ENCODE measurements around the gene NEK5.
"Not testable (repeated sequence)": the region's sequence is repeated elsewhere in the genome, so short reads cannot be mapped to it uniquely, and the experiment has no call there.

NEK5 gene

DNA sequence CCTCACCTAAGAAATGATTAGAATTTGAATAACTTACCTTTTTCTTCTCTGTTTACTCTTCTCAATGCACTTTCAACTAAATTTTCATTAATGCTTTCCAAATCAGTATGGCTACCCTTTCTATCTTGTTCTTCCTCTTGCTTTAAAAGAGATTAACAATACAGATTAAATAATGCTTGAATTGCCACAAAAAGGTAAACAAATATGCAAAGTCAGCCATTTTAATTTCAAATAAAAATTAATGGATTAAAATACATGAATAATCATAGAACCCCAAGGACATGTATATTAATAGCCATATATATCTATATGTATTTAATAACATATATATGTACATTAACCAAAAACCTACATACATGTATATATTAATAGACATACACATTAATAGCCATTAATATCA is 7.9 kb upstream of the NEK5 start:
- DNase-seq (ENCODE audit: low spot score): no peak

DNA sequence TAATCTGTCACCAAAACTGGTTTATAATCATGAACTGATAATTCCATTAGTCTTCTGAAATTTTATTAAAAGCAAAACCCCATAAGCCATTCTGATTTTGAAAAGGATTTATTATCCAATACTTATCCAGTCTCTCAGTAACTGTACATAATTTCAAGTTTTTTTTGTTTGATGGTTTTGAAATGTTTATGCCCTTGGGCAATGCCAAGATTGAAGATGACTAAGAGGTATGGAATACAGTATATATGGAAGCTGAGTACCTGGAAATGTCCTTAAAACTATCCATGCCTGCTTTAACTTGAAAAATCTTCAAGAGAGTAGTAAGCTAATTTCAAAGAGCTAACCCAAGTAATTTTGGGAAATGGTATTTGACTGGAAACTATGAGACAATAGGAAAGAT is 1.8 kb upstream of the NEK5 start:
- DNase-seq (ENCODE audit: low spot score): no peak

DNA sequence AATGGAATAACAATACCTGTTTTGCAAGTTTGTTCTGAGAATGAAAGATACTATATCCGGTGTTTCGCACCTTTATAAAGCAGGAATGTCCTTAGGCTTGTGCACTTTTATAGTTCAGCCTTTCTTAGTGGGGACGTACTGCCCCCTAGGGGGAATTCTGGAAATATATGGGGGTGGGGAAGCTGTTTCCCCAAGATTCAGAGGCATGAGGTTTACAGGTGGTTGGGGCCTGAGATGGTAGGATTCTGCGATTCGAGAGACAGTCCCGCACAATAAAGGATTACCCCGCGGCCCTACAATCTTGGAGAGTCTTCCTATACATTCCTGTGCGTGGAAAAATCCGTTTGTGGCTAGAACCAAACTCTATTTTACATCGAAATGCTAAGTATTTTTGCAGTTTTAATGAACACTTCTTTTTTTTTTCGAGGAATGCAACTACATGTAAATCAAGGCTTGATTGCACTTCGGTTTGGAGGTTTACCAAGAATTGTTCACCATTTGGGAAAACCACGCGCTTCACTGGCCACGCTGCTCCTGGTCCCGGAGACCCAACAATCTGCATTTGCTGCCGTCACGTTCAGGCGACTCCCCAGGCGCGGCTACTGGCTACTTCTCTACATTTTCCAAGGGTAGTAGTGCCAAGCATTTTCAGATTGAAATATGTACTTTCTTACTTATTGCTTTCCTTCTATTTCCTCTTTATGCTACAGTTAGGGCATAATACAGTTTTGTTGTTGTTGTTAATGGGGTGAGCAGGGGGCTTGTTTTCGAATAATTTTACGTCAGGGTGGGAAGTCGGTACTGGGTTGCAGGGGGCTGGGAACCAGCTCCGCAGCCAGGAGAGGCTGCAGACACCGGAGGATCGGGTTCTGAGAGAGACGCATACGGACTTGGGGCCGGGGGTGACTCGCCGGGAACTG is 830 bp downstream of the NEK5 start:
- DNase-seq (ENCODE audit: low spot score): peak; percentile 72

DNA sequence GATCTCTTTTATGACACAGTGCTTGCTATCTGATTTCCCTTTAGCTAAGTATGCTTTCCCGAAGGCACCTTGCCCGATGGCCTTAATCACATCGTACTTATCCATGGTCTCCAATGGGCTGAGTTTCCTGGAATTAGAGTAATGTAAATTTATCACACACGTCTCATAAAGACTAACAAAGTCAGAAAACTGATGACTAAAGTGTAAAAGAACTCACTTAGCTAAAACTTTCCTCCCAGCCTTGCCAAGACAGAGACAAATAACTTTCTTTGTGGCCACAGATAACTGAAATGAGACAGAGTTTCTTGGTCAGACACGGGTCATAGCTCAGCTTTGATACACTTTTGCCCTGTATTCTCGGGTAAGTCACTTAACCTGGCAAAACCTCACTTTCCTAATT is 1.5 kb downstream of the NEK5 start:
- DNase-seq (ENCODE audit: low spot score): no peak

DNA sequence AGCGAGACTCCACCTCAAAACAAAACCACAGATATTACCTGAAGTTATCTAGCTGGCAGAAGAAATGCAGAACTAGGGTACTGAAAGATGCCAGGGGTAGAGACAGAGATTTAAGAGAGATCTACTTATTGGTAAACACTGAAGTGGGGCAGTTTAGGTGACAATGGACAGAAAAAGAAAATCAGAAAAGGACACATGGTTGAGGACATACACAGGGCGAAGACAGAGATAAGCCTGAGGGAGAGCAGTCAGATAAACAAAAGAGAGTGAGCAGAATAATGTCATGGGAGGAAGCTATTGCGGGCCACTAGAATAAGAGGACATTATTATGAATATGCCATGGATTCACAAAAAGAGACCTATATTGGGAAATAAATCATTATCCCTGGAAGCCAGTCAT is 3.3 kb downstream of the NEK5 start:
- DNase-seq (ENCODE audit: low spot score): no peak

DNA sequence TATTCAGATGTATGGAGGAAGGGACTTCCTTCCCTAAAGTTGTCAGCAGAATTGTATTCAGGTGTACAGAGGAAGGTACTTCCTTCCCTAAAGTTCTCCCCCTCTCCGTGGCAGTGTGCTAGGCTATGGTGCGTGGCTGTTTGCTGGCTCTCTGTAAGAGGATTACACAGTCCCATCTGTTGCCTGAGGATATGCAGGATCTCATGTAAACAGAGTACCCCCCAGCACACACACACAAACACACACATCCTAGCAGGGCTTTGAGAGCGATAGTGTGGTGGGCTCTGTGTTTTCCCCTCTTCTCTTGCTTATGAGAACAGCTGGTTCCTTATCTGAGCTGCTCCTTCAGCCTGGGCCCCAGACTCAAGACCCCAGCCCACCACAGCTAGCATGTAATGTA is 10.3 kb downstream of the NEK5 start:
- DNase-seq (ENCODE audit: low spot score): no peak

DNA sequence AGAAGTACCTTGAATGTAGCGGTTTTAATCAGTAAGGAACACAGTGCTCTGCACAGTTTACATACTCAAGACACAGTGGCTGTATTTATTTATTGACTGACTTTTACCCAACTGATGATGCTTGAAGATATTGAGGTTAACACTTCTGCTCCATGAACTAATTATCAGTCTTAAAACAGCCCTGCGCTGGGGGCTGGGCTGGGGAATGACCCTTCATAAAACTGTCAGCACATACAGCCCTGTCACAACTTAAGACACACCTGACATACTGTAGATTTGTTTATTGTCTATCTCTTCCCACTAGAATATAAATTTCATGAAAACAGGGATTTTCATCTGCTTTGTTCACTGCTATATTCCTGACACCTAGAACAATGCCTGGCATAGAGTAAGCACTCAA is 10.8 kb downstream of the NEK5 start:
- DNase-seq (ENCODE audit: low spot score): no peak

DNA sequence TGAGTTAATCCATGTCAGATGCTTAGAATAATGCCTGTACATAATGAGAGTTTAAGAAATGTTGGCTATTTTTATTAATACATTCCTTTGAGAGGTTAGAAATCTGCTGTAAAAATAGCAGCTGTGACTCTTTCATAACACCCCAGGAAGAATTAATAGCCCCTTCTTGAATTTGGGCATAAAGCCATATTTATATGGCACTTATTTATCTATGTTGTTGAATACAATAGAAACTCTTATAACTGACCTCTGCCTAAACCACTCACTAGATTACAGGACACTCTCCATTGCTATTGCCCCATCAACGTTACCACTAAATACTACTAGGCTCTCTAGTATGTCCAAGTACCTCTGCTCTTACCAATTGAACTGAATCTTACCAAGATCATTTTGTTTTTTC is 16.3 kb downstream of the NEK5 start:
- DNase-seq (ENCODE audit: low spot score): no peak

DNA sequence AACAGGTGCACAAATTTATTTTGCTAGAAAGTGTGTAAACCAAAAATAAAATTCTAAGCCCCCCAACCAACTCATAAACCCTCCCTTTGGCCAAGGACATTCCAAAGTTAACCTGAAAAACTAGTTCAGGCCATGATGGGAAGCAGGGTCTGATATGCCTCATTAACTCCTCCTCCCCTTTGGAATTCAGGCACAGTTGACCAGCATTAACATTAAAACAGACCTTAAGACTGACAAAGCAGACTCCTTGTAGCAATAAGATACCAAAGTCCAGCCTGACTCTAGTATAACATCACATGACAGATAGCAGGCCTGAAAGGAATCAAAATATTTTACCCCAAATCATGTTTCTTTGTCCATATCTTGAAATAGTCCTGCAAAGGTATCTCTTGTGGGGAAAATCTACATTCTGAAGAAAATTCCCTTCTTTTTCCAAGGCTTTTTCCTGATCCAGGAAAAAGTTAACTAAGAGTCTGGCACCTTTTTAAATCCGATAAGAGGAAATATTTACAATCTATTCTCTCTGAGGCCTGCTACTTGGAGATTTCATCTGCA is 19.7 kb downstream of the NEK5 start:
- DNase-seq (ENCODE audit: low spot score): no peak

DNA sequence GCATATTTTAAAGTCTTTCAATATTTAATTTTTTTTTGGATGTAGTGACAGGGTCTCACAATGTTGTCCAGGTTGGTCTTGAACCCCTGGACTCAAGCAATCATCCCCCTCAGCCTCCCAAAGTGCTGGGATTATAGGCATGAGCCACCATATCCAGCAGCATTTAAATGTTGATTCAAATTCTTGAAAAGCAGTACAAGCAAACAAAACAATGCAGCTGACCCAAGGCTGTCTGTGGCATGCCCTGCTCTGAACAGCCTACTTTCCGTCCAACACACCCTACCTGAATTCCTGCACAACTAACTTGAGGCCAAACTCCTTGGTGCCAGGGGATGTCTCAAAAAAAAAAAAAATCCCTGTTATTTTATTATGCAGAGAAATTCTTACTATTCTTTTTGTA is 23.0 kb downstream of the NEK5 start:
- DNase-seq (ENCODE audit: low spot score): no peak

DNA sequence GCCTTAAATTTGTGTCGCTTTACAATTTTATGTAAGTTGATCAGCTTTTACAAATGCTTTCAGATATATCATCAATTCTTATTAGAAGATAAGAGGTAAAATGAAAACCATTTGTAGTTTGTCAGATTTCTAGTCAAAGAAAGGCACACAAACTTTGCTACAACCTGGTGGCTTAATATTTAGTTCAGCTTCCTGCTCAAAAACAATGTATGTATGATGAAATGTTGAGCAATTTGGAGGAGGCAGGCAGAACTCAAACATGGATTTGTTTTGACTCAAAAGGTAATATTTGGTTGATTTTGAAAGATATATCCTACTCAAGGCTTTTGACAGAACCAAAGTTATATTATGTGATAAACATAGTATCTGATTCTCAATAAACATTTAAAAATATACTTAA is 24.2 kb downstream of the NEK5 start:
- no peak for DNase-seq (ENCODE audit: low spot score)

DNA sequence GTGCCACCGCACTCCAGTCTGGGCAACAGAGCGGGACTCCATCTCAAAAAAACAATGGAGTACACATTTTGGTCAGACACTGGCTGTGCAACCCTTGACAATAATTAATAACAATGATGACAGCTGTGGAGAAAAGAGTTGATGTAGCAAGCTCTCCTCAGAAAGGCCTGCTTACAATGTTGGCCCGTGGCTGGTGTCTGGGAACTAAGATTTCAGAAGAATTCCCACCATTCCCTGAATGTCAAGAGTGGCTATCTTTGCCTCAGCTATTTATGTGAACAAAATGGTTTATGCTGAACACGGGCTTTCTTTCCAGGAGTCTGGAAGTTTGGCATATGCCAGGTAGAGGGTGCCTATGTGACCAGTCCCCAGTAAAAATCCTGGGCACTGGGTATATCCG is 25.5 kb downstream of the NEK5 start:
- no peak for DNase-seq (ENCODE audit: low spot score)

DNA sequence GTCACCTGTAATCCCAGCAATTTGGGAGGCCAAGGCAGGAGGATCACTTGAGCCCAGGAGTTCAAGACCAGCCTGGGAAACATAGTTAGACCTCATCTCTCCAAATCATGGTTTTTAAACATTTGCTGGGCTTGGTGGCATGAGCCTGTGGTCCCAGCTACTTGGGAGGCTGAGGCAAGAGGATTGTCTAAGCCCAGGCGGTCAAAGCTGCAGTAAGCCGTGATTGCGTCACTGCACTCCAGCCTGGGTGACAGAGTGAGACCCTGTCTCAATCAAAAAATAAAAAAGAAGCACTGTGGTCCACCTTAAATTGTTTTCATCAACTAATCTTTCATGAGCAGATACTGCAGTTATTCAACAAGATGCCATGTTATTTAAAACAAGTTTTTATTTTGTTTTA is 26.4 kb downstream of the NEK5 start:
- DNase-seq (ENCODE audit: low spot score): not testable (repeated sequence)

DNA sequence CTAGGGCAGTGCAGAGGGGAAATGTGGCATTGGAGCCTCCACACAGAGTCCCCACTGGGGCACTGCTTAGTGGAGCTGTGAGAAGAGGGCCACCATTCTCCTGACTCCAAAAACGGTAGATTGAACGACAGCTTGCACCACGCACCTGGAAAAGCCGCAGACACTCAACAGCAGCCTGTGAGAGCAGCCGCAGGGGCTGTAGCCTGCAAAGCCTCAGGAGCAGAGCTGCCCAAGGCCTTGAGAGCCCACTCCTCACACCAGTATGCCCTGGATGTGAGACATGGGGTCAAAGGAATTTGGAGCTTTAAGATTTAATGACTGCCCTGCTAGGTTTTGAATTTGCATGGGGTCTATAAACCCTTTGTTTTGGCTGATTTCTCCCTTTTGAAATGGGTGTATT is 31.7 kb downstream of the NEK5 start:
- no peak for DNase-seq (ENCODE audit: low spot score)

DNA sequence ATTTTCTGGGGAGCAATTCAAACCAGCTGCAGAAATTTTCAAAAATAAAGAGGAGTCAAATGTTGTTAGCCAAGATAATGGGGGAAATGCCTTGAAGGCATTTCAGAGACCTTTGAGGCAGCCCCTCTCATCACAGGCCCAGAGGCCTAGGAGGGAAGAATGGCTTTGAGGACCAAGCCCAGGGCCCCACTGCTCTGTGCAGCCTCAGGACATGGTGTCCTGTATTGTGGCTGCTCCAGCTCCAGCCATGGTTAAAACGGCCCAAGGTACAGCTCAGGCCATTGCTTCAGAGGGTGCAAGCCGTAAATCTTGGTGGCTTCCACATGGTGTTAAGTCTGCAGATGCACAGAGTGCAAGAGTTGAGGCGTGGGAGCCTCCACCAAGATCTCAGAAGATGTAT is 32.1 kb downstream of the NEK5 start:
- DNase-seq (ENCODE audit: low spot score): no peak

DNA sequence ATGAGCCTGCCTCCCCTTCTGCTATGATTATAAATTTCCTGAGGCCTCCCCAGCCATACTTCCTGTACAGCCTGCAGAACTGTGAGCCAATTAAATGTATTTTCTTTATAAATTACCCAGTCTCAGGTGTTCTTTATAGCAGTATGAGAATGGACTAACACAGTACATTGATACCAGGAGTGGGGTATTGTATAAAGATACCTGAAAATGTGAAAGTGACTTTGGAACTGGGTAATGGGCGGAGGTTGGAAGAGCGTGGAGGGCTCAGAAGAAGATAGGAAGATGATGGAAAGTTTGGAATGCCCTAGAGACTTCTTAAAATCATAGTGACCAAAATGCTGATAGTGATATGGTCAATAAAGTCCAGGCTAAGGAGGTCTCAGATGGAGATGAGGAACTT is 32.8 kb downstream of the NEK5 start:
- no peak for DNase-seq (ENCODE audit: low spot score)

DNA sequence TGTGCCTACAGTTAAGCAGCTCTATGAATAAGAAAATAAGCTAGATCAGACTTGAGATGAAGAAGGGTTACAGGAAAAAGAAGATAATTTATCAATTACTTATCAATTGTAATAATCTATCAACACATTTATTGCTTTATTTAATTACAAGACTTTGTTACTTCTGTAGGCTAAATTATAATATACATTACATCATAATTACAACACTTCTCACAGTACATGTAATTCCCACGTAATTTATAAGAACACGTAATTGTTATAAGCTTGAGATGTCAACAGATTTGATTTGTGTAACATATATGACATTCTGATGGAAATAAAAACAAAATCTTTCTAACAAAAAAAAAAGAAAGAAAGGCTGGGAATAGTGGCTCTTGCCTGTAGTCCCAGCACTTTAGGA is 36.8 kb downstream of the NEK5 start:
- no peak for DNase-seq (ENCODE audit: low spot score)

DNA sequence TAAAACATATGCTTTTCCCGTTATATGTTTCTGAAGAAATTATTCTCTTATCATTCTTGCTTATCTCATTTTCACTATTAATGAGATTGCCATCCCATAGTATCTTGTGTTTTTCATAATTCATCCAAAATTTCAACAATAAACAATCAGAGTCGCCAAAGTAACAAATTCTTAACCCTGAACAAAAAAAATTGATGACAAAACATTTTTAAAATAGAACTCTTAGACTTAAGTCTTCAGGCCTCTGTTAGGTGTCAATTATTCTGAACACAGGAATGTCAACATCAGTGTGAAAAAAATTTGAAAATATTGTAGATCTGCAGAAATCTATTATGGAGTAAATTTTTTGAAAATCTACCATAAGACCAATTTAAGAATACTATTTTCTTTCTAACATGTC is 37.4 kb downstream of the NEK5 start:
- DNase-seq (ENCODE audit: low spot score): no peak

DNA sequence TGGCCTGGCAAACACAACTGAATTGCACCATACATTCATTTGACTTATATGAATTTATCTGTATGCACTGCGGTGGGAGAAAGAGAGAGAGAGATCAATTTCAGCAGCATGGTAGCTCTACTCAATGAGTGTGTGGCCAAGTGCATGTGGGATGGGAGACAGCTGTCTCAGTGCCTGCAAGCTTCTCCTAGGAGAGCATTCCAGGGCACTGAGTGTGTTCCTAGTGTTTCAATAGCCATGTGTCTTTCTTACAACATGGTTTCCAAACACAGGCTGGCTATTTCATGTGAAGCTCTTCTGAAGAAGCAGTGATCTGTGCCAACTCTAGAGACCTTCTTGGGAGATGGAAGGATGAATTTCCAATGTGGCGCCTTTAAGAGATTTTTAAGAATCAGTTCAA is 43.5 kb downstream of the NEK5 start:
- no peak for DNase-seq (ENCODE audit: low spot score)

DNA sequence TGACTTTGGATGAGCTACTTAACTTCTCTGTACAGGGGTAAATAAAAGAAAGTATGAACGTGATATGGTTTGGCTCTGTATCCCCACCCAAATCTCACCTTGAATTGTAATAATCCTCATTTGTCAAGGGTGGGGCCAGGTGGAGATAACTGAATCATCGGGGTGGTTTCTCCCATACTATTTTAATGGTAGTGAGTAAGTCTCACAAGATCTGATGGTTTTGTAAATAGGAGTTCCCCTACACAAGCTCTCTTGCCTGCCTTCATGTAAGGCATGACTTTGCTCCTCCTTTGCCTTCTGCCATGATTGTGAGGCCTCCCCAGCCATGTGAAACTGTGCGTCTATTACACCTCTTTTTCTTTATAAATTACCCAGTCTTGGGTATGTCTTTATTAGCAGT is 43.9 kb downstream of the NEK5 start:
- DNase-seq (ENCODE audit: low spot score): not testable (repeated sequence)

DNA sequence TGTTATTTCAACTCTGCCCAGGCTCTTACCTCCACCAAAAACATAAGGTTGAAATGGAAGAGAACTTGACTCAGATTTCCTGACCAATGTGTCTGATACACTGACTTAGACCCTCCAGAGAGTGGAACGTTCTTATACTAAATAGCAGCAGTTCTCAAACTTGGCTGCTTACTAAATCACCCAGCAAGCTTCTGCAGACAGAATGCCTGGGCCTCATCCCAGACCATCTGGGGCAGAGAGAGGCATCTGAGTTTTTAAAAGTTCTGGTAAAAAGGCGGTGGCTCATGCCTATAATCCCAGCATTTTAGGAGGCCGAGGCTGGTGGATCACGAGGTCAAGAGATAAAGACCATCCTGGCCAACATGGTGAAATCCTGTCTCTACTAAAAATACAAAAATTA is 46.3 kb downstream of the NEK5 start:
- no peak for DNase-seq (ENCODE audit: low spot score)

DNA sequence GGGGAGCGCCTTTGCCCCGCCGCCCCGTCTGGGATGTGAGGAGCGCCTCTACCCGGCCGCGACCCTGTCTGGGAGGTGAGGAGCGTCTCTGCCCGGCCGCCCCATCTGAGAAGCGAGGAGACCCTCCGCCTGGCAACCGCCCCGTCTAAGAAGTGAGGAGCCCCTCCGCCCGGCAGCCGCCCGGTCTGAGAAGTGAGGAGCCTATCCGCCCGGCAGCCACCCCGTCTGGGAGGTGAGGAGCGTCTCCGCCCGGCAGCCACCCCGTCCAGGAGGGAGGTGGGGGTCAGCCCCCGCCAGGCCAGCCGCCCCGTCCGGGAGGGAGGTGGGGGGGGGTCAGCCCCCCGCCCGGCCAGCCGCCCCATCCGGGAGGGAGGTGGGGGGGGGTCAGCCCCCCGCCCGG is 49.0 kb downstream of the NEK5 start:
- DNase-seq (ENCODE audit: low spot score): not testable (repeated sequence)

DNA sequence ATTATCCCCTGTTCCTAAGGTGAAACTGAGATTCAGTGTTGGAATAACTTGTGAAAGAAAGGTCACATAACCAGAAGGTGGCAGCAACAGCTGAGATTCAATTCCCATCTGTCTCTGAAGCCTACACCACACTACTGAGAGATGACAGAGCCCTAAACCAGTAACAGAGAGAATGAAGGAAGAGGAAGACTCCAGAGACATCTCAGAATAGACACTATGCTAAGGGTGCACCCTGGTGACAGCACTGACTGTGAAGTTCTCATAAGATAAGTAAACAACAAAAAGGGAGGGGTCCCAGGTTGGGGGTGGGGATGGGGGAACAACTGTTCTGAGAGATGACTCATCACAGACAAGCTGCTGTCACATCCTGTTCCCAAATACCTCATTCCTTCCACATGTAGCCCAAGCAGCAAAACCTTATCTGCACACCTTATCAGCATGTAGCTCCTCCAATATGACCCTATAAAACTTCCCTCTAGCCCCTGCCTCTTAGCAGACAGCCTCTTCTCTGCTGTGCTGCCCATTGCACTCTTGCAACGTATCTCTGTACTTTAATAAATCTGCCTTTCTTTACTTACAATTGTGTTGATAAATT is 57.8 kb downstream of the NEK5 start:
- DNase-seq (ENCODE audit: low spot score): no peak

DNA sequence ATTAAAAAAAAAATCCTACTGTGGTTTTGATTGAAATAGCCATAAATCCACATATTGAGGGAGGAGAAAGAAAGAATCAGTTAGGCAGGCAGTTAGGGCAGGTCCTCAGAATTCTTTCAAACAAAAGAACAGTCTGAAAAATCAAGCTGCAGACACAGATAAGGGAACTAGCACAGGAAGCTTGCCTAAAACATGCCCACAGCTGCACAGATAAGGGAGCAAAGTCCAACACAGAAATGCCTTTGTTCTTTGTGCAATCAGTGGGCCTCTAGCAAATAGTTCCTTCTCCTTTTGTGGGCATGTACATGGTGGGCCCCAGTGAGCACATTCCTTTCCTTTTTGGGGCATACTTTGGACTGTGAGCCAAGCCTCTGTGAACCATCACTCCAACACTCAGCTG is 61.6 kb downstream of the NEK5 start:
- DNase-seq (ENCODE audit: low spot score): no peak
